IgD-negative memory B cell (primary cell): ENCODE measurements around the gene KANSL3. TPM values are rescaled to one million over a fixed set of nuclear protein-coding genes. Genes with fewer than 3 reads are reported as not detected.

Experiments
- H3K27ac Mint-ChIP-seq, 3 donors: one replicate each; pipeline ENCODE4 v1.8.0; 2020 to 2022; ENCODE audit warnings: mild to moderate bottlenecking in 3 of 3, mixed read lengths in 3 of 3, moderate library complexity in 1 of 3
- H3K27me3 Mint-ChIP-seq: one replicate; pipeline ENCODE4 v1.8.0; 2021; ENCODE audit warnings: mixed read lengths
- H3K36me3 Mint-ChIP-seq: one replicate; pipeline ENCODE4 v1.8.0; 2020; ENCODE audit warnings: mild to moderate bottlenecking, mixed read lengths
- H3K4me1 Mint-ChIP-seq, 3 donors: one replicate each; pipeline ENCODE4 v1.8.0; 2020 to 2022; ENCODE audit warnings: mixed read lengths in 3 of 3, mild to moderate bottlenecking in 1 of 3
- H3K4me3 Mint-ChIP-seq, 4 donors: one replicate each; pipeline ENCODE4 v1.8.0; 2020 to 2022; ENCODE audit warnings: mild to moderate bottlenecking in 4 of 4, mixed read lengths in 4 of 4, moderate library complexity in 3 of 4
- H3K9me3 Mint-ChIP-seq, 3 donors: one replicate each; pipeline ENCODE4 v1.8.0; 2020 to 2021; ENCODE audit warnings: mixed read lengths in 3 of 3, mild to moderate bottlenecking in 1 of 3
- polyA plus RNA-seq: library from polyadenylated mRNA; unstranded; fragments of 300-500 nt; fragmentation: Illumina TruSeq; gene quantifications from one replicate; pipeline ENCODE4 v1.2.3, GENCODE V29; 2021

Gene KANSL3
- polyA plus RNA-seq, 1 donor from 2014 or later, result 17.3 TPM

DNA sequence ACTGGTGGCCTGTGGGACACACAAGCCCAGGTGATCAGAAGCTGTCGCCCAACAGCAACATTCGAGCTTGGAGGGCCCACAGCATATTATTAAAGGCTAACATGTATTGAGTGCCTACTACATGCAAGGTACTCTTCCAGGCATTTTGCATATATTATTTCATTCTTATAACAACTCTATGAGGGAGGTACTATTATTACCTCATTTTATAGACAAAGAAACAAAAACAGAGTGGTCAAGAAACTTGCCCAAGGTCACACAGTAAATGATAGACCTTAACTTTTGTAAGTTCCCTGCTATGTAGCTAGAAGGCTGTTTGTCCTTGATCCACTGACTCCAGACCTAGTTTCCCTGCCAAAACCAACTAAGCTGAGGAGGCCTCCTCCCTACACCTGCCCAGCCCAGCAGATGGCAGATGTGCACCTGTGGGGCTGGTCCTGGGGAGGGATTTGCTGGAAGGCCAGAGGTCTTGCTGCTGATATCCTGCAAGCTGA, 35.7 kb downstream of the KANSL3 start:
- Mint-ChIP-seq H3K27ac (no peak overlapping the region), H3K9me3 (no peaks in the 10 kb centered on the region), H3K4me1 (peaks cover 0 to 1% (median 0%) of the 10 kb centered on the region in 3 donors), H3K36me3 (peaks cover 4% of the 10 kb centered on the region), H3K4me3 (no peak overlapping the region), H3K27me3 (no peaks in the 10 kb centered on the region)

DNA sequence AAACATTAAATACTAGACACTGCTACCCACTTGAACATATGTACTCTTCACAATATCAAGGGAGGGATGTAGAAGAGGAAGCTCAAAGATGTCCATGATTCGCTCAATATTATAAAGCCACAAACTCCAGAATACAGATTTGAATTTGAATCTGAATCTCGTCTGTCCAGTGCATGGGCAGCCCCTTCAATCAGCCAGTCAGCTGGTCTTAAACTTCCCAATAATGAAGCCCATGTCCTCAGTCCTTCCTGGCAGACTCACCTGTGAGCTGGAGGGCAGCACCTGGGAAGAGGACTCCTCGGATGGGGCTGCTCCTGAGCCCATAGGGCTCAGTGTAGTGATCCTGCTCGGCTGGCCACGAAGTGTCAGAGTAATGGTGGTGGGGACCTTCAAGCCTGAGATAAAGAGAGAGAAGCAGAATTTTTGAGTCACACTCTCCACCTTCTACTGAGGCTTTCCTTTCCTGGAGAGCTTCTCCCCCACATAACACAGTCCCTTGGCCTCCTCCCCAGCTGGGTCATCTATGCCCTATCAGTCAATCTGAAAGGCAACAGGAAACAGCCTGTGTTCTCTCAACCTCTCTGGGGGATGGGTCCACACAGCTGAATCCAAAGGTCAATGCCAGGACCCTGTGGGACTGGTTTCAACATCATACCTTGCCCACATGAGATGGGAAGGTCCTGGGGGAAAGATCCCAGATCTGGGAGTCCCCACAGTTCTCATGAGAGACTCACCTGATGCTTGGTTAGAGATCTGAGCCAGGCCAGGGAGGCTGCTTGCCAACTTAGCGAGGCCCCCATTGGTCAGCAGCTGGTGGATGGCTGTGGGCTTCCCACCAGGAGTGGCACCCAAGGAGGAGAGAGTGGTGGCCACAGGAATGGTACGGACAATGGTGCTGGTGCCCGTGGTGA, 36.5 kb downstream of the KANSL3 start:
- Mint-ChIP-seq H3K4me3 (no peak overlapping the region), H3K36me3 (peaks cover 4% of the 10 kb centered on the region)

DNA sequence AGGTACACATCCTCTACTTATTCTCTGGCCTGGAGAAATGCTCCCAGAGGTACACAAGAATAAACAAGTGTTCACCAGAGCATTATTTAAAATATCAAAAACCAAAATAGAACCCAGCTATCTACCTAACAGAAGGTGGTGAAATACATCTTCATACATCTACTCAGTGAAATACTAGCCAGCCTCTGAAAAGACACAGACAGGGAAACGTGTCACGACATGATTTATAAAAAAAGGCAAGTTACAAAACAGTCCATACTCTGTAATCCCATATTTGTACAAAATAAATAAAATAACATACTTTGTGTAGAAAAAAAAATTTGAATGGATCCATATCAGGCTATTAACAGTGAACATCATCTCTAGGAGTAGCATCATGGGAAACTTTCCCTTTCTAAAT, 38.2 kb downstream of the KANSL3 start:
- peak overlapping the region in 1 of 3 donors; percentile 18 for H3K27ac Mint-ChIP-seq
- no peaks in the 10 kb centered on the region for H3K9me3 Mint-ChIP-seq
- H3K4me3 Mint-ChIP-seq, result no peak overlapping the region
- no peaks in the 10 kb centered on the region for H3K27me3 Mint-ChIP-seq
- peaks cover 4% of the 10 kb centered on the region for H3K36me3 Mint-ChIP-seq
- no peaks in the 10 kb centered on the region for H3K4me1 Mint-ChIP-seq

More for the DNA sequence above, 36.5 kb downstream of the KANSL3 start:
- no peaks in the 10 kb centered on the region for H3K27me3 Mint-ChIP-seq
- peak overlapping the region in 1 of 3 donors; percentile 55 for H3K27ac Mint-ChIP-seq
- H3K4me1 Mint-ChIP-seq, result peaks cover 0 to 1% (median 0%) of the 10 kb centered on the region in 3 donors
- H3K9me3 Mint-ChIP-seq, result no peaks in the 10 kb centered on the region

DNA sequence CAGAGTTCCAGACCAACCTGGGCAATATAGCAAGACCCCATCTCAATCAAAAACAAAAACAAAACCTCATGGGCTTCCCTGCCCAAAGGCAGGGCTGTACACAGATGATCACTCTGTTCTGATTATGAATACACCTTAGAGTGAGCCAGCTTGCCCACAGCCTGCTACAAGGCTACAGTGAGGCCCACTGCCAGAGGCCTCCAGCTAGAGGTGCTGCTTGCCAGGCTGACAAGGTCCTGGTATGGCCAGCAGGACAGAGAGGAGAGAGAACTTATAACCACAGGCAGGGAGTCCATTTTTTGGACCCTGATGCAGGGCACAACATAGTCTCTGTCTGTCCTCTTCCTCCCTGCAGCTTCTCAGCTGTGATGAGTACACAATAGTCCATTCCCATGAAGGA, 41.5 kb downstream of the KANSL3 start:
- H3K9me3 Mint-ChIP-seq, result no peaks in the 10 kb centered on the region
- H3K36me3 Mint-ChIP-seq, result peaks cover 11% of the 10 kb centered on the region
- H3K4me1 Mint-ChIP-seq, result no peaks in the 10 kb centered on the region
- H3K27ac Mint-ChIP-seq, result no peak overlapping the region
- no peak overlapping the region for H3K4me3 Mint-ChIP-seq
- no peaks in the 10 kb centered on the region for H3K27me3 Mint-ChIP-seq

DNA sequence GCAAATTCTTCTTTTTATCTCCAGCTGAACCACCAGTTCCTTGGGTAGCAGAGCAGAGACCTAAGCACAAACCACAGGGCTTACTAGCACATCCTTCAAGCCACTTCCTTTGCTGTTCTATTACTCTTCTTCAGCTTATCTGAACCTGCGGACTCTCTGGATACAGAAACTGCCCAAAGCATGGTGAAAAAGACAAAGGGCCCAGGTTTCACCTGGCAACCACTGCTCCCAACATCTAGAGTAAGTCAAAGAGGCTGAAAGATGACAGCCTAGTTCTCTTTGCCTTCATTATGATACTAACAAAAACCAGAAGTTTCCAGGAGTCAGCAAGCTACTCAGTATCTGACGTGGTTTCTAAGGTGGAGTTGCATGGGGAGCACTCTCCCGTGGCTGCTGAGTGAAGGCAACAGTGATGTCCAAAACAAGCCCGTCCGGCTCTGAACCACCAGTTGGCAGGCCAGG, 43.4 kb downstream of the KANSL3 start:
- Mint-ChIP-seq H3K4me1 (no peaks in the 10 kb centered on the region), H3K4me3 (no peak overlapping the region), H3K27me3 (no peaks in the 10 kb centered on the region), H3K36me3 (peaks cover 11% of the 10 kb centered on the region), H3K9me3 (no peaks in the 10 kb centered on the region), H3K27ac (peak overlapping the region in 2 of 3 donors; percentile 5 to 82)

- no peaks in the 10 kb centered on the region for H3K9me3 Mint-ChIP-seq
These were observed 43.8 kb downstream of the KANSL3 start for GRCh38 chr2:96594282-96594681.

DNA sequence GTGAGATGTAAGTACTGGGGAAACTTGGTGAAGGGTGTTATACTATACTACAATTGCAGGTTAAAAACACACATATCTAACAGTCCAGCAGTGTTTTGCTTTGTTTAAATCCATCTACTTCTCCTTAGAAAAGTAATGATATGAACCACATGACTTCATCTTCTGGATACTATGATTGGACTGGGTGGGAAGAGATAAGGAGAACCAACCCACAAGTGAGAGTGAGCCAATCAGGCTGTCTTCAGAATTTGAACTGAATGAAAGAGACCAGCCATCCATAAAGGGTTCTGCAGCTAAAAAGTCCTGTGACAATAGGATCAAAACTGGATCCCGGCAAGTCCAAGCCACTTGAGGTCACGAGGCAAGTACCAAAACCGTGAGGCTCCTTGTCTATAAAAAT, 46.6 kb downstream of the KANSL3 start:
- Mint-ChIP-seq H3K27me3 (no peaks in the 10 kb centered on the region), H3K4me3 (no peak overlapping the region), H3K9me3 (peaks cover 0 to 1% (median 0%) of the 10 kb centered on the region in 3 donors), H3K36me3 (peaks cover 8% of the 10 kb centered on the region), H3K4me1 (peaks cover 0 to 6% (median 3%) of the 10 kb centered on the region in 3 donors), H3K27ac (peak overlapping the region in 1 of 3 donors; percentile 39)

More at GRCh38 chr2:96594282-96594681, 43.8 kb downstream of the KANSL3 start:
- Mint-ChIP-seq H3K4me3 (no peak overlapping the region), H3K27me3 (no peaks in the 10 kb centered on the region), H3K36me3 (peaks cover 11% of the 10 kb centered on the region), H3K4me1 (peaks cover 0 to 3% (median 0%) of the 10 kb centered on the region in 3 donors), H3K27ac (peak overlapping the region in 1 of 3 donors; percentile 82)

DNA sequence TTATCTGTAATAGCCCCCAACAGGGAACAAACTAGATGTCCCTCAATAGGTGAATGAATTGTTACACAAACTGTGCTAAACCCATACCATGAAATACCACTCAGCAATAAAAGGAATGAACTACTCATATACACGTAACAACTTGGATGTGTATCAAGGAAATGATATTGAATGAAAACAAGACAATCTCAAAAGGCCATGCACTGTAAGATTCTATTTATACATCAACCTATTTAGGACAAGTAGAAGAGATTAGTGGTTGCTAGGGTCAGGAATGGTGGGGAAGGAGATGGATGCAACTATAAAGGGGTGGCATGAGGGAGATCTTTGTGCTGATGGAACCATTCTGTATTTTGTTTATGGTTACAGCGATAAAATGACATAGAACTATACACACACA, 47.1 kb downstream of the KANSL3 start:
- Mint-ChIP-seq H3K36me3 (peaks cover 8% of the 10 kb centered on the region), H3K9me3 (peaks cover 0 to 1% (median 0%) of the 10 kb centered on the region in 3 donors), H3K27ac (no peak overlapping the region), H3K27me3 (no peaks in the 10 kb centered on the region), H3K4me3 (no peak overlapping the region), H3K4me1 (peaks cover 0 to 6% (median 3%) of the 10 kb centered on the region in 3 donors)

- H3K27me3 Mint-ChIP-seq, result no peaks in the 10 kb centered on the region
- H3K36me3 Mint-ChIP-seq, result peaks cover 4% of the 10 kb centered on the region
- H3K4me3 Mint-ChIP-seq, result no peak overlapping the region
- peak overlapping the region in 2 of 3 donors; percentile 10 to 36 for H3K27ac Mint-ChIP-seq
- peaks cover 0 to 6% (median 3%) of the 10 kb centered on the region in 3 donors for H3K4me1 Mint-ChIP-seq
- peaks cover 0 to 1% (median 0%) of the 10 kb centered on the region in 3 donors for H3K9me3 Mint-ChIP-seq
These were observed 50.3 kb downstream of the KANSL3 start for GRCh38 chr2:96587843-96588242.

GRCh38 chr2:96584017-96584416, 54.1 kb downstream of the KANSL3 start:
- no peaks in the 10 kb centered on the region for H3K27me3 Mint-ChIP-seq
- no peak overlapping the region for H3K27ac Mint-ChIP-seq
- H3K4me3 Mint-ChIP-seq, result no peak overlapping the region
- peaks cover 0 to 1% (median 0%) of the 10 kb centered on the region in 3 donors for H3K9me3 Mint-ChIP-seq
- H3K4me1 Mint-ChIP-seq, result peaks cover 0 to 6% (median 0%) of the 10 kb centered on the region in 3 donors
- peaks cover 6% of the 10 kb centered on the region for H3K36me3 Mint-ChIP-seq

DNA sequence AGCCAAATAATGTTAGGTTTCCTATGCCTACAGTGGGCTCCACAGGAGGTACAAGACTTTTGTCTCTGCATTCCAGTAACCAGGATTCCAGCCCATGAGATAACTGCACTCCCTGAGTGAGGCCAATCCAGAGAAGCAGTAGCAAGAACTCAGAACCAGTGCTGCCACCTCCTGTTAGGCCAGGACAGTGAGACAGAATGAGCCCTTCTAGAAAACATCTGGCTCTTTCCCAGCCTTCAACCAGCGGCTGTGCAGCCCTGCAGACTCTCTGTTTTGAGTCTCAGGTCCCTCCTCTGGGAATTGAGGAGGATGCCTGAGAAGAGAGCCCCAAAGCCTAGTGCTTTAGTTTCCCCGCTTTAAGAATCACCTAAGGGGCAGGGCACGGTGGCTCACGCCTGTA, 57.3 kb downstream of the KANSL3 start:
- Mint-ChIP-seq H3K4me1 (no peaks in the 10 kb centered on the region), H3K36me3 (peaks cover 5% of the 10 kb centered on the region), H3K27ac (no peak overlapping the region), H3K9me3 (no peaks in the 10 kb centered on the region), H3K4me3 (no peak overlapping the region), H3K27me3 (no peaks in the 10 kb centered on the region)

GRCh38 chr2:96579422-96579821, 58.7 kb downstream of the KANSL3 start:
- Mint-ChIP-seq H3K27me3 (no peaks in the 10 kb centered on the region), H3K27ac (no peak overlapping the region), H3K4me1 (no peaks in the 10 kb centered on the region), H3K4me3 (no peak overlapping the region), H3K9me3 (no peaks in the 10 kb centered on the region), H3K36me3 (peaks cover 5% of the 10 kb centered on the region)

DNA sequence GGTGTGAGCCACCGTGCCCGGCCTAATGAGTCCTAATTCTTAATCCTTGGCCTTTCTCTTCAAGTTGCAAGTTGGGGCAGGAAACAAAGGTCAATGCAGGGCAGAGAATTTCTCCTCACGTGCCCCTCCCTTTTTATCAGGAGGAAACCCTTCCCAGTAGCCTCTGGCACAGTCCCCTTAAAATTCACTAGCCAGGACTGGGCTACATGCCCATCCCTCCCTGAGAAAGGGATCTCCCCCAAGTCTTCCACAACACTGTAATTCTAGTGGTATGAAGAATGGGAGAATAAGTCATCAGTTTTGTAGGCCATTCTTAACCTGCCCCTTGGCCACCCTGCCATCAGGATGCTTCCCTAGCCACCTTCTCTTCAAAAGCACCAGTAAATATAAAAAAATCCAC, 59.4 kb downstream of the KANSL3 start:
- Mint-ChIP-seq H3K36me3 (peaks cover 3% of the 10 kb centered on the region), H3K9me3 (no peaks in the 10 kb centered on the region), H3K4me3 (no peak overlapping the region), H3K27me3 (no peaks in the 10 kb centered on the region), H3K27ac (no peak overlapping the region), H3K4me1 (no peaks in the 10 kb centered on the region)

DNA sequence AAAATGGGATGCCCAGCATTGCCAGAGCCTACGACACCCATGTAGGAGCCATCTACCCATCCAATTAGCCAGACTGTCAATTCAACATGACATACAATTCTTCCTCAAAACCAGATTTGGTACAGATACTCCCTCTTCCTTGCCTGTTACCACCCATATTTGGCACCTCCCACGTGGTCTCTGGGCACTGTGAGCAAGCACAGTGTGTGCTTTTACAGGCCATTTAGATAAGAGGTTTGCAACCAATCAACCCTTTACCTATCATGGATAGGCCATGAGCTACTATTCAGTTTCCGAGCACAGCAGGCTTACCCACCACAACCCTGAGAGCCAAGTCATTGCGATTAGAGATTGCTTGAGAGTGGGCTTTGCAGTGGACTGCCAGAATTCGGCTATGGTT, 60.6 kb downstream of the KANSL3 start:
- peaks cover 3% of the 10 kb centered on the region for H3K36me3 Mint-ChIP-seq
- H3K4me3 Mint-ChIP-seq, result no peak overlapping the region
- no peaks in the 10 kb centered on the region for H3K4me1 Mint-ChIP-seq
- no peak overlapping the region for H3K27ac Mint-ChIP-seq
- no peaks in the 10 kb centered on the region for H3K9me3 Mint-ChIP-seq
- H3K27me3 Mint-ChIP-seq, result no peaks in the 10 kb centered on the region

- no peak overlapping the region for H3K4me3 Mint-ChIP-seq
- peaks cover 3% of the 10 kb centered on the region for H3K36me3 Mint-ChIP-seq
- H3K27ac Mint-ChIP-seq, result peak overlapping the region in 1 of 3 donors; percentile 21
- no peaks in the 10 kb centered on the region for H3K4me1 Mint-ChIP-seq
- H3K9me3 Mint-ChIP-seq, result no peaks in the 10 kb centered on the region
- H3K27me3 Mint-ChIP-seq, result no peaks in the 10 kb centered on the region
These were observed 62.2 kb downstream of the KANSL3 start for GRCh38 chr2:96575785-96576456.
